GM12865 (cell line): ENCODE results near the gene C3orf70.

Experiments used
- DNase-seq: peaks from one replicate; pipeline ENCODE4 v3.0.0; 2010; ENCODE audit warnings: low read depth
- H3K4me3 ChIP-seq: 2 replicates; pipeline ENCODE4 v1.5.1; 2011; ENCODE audit warnings: mild to moderate bottlenecking, low read depth, low read length, control low read depth
- TF ChIP-seq, protein P1 (sequence below): IDR thresholded peaks from 2 replicates; pipeline ENCODE4 v1.5.1; 2011; ENCODE audit warnings: low read length, control low read depth, low read depth, inconsistent platforms; ENCODE audit not compliant: insufficient read depth; ENCODE audit errors: missing control alignments

C3orf70 gene

DNA sequence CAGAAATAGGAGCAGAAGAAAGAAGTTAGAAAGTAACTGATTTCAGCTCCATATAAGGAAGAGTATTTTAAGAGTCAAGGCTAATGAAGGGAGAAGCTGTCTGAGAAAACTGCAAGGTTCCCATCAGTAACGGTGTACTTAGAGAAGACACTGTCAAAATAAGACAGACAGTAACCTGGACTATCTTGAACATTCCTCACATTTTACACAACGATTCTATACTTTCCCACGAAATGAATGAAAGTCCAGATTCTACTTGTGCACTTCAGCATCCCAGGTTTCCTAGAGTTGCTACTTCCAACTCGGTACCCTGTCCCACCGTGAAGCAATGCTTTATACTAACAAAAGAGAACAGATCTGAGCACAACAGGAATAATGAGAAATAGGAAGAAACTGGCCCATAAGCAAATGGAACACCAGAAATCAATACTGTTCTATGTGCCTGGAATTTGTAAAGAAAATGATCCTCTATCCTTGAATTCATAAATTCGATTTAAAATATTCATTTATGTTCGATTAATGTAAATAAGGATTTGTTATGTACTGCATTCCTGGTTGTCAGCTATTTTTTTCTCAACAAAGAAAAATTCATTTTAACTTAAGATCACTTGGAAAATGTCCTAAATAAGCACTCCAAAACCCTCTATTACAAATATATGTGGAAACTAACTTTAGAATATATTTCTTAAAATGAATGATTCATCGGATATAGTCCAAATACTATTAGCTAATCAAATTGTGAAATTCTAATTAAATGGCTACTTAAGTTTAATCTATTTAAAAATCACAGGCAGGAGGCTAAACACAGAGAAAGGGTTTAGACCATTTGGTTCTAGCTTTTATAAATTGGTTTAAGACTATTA lies 1.5 kb downstream of the C3orf70 start:
- TF ChIP-seq, protein P1, sequence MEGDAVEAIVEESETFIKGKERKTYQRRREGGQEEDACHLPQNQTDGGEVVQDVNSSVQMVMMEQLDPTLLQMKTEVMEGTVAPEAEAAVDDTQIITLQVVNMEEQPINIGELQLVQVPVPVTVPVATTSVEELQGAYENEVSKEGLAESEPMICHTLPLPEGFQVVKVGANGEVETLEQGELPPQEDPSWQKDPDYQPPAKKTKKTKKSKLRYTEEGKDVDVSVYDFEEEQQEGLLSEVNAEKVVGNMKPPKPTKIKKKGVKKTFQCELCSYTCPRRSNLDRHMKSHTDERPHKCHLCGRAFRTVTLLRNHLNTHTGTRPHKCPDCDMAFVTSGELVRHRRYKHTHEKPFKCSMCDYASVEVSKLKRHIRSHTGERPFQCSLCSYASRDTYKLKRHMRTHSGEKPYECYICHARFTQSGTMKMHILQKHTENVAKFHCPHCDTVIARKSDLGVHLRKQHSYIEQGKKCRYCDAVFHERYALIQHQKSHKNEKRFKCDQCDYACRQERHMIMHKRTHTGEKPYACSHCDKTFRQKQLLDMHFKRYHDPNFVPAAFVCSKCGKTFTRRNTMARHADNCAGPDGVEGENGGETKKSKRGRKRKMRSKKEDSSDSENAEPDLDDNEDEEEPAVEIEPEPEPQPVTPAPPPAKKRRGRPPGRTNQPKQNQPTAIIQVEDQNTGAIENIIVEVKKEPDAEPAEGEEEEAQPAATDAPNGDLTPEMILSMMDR, result no peak
- H3K4me3 ChIP-seq, result no peak overlapping the region
- no peak for DNase-seq

DNA sequence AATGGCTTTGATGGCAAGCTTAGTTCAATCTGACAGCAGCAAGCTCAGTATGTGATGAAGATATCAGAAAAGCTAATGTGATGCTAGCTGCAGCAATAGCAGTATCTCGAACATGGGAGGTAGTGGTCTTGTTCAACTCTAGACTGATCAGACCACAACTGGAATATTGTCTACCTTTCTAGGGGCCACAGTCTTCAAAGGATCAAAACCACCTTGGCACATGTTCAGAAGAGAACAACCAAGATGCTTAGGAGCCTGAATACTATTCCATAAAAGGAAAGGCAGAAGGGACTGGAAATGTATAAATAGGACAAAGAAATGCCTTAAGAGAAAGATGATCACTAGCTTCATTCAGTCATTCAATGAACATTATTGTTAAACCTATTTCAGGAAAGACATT lies 2.3 kb downstream of the C3orf70 start:
- H3K4me3 ChIP-seq, result no peak overlapping the region
- TF ChIP-seq, protein P1, result no peak
- DNase-seq, result no peak

DNA sequence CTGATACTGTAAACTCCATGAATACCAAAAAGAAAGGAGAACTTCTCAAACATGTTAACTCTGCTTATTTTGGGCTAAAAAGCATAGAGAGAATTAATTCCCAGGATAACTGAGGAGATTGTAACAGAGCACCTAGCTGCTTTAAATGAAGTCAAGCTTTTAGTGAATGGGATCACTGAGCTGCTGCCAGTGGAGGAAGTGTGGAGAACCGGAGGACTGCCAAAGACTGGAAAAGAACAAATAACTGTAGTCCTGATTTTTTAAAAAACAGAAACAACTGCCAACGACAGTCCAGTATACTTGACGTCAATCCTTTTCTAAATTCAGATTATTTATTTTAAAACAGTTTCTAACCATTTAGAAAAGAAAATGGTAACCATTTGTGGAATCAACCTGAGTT lies 3.3 kb downstream of the C3orf70 start:
- H3K4me3 ChIP-seq, result no peak overlapping the region
- DNase-seq, result no peak
- TF ChIP-seq, protein P1, result no peak

DNA sequence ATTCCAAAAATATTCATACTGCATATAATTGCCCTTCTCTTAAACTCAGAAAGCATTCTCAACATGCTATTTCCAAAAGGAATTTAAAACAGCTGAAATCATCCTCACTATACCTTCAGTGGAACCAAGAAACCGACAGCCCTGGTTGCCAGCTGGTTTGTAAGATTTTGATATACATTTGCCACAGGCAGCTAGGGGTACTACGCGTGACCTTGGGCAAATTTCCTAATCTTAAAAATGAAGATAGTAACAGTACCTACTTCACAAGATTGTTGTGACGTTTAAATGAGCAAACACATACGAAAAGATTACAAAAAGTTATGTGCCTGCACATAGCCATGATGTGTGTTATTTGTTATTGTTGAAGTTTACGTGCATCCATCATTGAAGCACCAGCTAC lies 7.3 kb downstream of the C3orf70 start:
- no peak for DNase-seq
- TF ChIP-seq, protein P1, result no peak
- no peak overlapping the region for H3K4me3 ChIP-seq

DNA sequence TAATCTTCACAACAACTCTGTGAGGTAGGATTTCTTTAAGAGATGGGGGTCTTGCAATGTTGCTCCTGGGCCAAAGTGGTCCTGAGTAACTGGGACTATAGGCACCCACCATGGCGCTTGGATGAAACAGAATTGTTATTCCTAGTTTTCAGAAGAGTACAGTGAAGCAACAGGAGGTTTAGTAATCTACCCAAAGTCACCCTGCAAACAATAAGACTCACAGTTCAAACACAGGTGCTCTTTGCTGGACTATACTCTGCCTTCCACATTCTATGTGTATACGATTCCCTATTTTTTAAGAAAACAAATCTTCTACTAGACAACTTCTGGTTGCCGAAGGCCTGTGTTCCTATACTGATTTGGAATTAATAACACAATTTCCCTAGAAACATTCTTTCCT lies 8.1 kb downstream of the C3orf70 start:
- DNase-seq, result no peak
- H3K4me3 ChIP-seq, result no peak overlapping the region
- TF ChIP-seq, protein P1, result no peak

DNA sequence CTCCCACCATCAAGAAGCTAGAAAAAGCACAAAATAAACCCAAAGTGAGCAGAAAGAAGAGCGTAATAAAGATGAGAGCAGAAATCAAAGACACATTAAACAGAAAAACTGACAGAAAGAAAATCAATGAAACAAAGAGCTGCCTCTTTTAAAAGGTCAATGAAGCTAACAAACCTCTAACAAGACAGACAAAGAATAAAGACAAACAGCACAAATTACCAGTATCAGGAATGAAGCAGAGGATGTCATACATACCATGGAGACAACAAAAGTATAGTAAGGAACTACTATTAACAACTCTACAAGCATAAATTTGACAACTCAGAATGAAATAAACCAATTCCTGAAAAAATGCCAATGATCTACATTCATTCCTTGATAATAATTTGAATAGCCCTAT lies 15.0 kb downstream of the C3orf70 start:
- TF ChIP-seq, protein P1, result no peak
- no peak for DNase-seq
- no peak overlapping the region for H3K4me3 ChIP-seq

DNA sequence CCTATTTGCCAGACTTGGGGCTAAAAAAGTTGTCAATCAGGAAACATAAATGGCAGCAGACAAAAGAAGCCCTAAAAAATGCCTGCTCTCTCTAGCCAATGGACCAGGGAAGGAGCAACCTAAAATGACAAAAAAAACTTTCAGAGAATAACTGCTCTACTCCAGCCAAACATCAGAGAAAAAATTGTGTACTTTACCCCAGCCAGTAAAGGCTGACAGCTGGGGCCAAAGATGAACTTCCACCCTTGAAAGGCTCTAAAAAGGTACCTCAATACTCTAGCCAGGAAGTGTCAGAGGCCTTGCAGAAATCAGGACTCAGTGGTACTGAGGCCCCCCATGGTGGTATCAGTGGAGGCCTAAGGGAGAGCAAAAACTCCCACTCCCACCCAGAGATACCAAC lies 18.4 kb downstream of the C3orf70 start:
- no peak overlapping the region for H3K4me3 ChIP-seq
- TF ChIP-seq, protein P1, result no peak
- no peak for DNase-seq
